Measurements from ENCODE around the gene NXPE3.

Gene NXPE3

DNA sequence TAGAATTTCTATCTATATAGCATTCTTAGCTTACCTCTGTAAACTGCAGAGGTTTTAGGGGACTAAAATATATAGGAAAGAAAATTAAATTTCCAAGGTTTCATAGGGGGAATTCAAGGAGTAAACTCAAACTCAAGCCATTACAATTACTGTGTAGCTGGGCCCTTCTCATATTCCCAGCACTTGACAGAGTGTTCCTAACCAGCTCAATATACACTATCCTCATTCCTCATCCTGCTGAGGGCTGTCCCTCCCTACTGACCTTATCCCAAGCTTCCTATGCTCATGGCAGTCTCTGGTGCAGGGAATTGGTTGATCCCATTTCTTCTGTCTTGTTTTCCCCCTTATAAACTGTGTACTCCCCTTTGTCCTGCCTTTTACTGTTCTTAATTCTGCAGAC lies 33.9 kb downstream of the NXPE3 start:
- no peak for TF ChIP-seq ZNF274 (IDR thresholded peaks at IDR 0.05; ENCODE audit: low read depth, low read length)

DNA sequence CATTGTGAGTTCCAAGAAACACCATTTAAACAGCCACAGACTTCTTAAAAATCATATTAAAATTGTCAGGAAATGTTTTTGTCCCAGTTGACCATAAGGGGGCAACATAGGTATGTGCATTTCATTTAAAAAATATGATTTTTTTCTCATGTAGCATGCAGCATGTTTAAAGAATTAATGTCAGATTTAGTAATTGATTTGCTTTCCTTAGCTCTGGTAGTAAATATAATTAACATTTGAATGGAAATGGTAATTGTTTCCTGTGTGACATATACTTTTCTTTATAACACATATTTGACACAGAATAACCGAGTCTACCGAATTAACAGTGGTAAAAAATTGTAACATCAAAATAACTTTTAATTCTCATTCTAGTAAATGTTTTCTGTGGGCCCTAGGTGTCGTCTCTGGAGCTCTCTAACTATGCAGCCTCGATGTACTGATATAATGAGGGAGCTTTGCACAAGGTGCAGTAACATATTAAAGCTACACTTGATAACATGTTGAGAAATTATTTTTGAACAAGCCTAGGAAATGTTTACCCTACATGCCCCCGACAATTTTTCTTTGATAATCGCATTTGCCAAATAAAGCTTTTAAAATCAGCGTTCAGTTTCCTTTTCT lies 34.9 kb downstream of the NXPE3 start:
- H3K4me3 ChIP-seq (ENCODE audit: low read length) = no peak overlapping the region
- no peak for TF ChIP-seq ZNF274 (IDR thresholded peaks at IDR 0.05; ENCODE audit: low read depth, low read length)

More for the DNA sequence above, 33.9 kb downstream of the NXPE3 start:
- H3K4me3 ChIP-seq (ENCODE audit: low read length) = no peak overlapping the region

GRCh38 chr3:101814835-101815234 lies 35.8 kb downstream of the NXPE3 start:
- H3K4me3 ChIP-seq (ENCODE audit: low read length) = no peak overlapping the region
- no peak for TF ChIP-seq ZNF274 (IDR thresholded peaks at IDR 0.05; ENCODE audit: low read depth, low read length)

DNA sequence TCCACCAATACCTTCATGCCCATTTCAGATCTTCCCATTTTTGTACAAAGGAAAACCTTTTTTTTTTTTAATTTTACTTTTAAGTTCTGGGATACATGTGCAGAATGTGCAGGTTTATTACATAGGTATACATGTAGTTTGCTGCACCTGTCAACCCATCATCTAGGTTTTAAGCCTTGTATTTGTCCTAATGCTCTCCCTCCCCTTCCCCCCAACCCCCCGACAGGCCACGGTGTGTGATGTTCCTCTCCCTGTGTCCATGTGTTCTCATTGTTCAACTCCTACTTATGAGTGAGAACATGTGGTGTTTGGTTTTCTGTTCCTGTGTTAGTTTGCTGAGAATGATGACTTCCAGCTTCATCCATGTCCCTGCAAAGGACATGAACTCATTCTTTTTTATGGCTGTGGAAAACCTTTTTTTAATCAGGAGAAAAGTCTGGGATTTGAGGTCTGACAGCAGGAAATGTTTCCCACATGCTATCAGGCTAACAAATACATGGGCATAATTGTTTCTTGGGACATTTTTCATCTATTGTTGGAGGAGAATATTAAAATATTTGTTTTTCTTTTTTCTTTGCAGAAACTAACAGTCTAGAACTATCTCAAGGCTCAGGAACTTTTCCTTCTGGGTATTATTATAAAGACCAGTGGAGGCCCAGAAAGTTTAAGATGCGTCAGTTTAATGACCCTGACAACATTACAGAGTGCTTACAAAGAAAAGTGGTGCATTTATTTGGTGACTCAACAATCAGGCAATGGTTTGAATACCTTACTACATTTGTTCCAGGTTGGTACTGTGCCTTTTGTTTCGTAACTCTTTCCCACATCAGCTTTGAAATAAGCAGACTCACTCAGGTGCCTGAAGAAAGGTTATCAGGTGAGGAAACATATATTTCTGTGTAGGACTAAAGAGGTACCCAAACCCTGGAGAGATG lies 37.5 kb downstream of the NXPE3 start:
- no peak for TF ChIP-seq ZNF274 (IDR thresholded peaks at IDR 0.05; ENCODE audit: low read depth, low read length)
- H3K4me3 ChIP-seq (ENCODE audit: low read length) = no peak overlapping the region

DNA sequence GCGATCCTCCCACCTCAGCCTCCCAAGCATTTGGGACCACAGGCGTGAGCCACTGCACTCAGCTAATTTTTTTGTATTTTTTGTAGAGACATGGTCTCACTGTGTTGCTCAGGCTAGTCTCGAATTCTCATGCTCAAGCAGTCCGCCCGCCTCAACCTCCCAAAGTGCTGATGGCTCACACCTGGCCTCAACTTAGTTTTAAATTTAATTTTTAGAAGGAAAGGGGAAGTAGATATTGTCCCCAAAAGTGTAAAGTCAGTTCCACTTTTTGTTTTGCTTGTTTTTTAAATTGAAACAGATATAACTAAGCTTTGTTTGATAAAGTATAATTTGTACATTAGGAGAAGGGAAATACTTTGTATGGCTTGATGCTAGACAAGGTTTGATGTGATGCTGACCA lies 39.0 kb downstream of the NXPE3 start:
- H3K4me3 ChIP-seq (ENCODE audit: low read length) = no peak overlapping the region
- no peak for TF ChIP-seq ZNF274 (IDR thresholded peaks at IDR 0.05; ENCODE audit: low read depth, low read length)

DNA sequence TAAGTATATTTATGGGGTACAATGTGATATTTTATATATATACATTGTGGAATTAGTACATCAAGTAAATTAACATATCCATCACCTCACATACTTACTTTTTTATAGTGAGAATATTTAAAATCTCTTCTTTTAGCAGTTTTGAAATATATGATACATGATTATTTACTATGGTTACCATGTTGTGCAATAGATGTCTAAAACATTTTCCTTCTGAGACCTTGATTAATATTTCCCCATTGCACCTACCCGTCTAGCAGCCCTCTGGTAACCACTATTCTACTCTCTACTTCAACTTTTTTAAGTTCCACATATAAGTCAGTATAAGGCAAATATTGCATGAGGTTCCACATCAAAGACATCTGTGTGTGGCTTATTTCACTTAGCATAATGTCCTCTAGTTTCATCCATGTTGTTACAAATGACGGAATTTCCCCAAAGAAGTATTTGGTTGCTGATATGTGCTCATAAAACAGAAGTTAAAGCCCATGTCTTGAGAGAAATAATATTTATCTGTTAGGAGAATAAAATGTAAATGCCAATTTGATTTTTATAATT lies 40.7 kb downstream of the NXPE3 start:
- no peak for TF ChIP-seq ZNF274 (IDR thresholded peaks at IDR 0.05; ENCODE audit: low read depth, low read length)
- no peak overlapping the region for H3K4me3 ChIP-seq (ENCODE audit: low read length)

- H3K4me3 ChIP-seq (ENCODE audit: low read length) = no peak overlapping the region
- no peak for TF ChIP-seq ZNF274 (IDR thresholded peaks at IDR 0.05; ENCODE audit: low read depth, low read length)
Measured at GRCh38 chr3:101821503-101821902, 42.5 kb downstream of the NXPE3 start.

- no peak overlapping the region for H3K4me3 ChIP-seq (ENCODE audit: low read length)
- TF ChIP-seq ZNF274 (IDR thresholded peaks at IDR 0.05; ENCODE audit: low read depth, low read length) = no peak
Measured at GRCh38 chr3:101823525-101823924, 44.5 kb downstream of the NXPE3 start.

DNA sequence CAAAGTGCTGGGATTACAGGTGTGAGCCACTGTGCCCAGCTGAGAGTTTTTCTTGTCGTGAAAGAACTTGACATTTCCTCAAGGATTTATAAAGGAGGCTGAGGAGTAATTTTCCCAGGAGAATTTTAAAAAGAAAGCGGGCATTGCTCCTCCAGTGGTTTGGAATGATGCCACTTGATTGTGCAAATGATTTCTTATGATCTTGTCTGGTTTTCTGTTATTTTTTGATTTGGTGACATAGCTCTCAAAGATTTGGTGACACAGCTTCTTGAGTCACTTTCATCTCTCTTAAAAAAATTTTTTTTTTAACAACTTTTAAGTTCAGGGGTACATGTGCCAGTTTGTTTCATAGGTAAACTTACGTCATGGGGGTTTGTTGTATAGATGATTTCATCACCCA lies 45.7 kb downstream of the NXPE3 start:
- TF ChIP-seq ZNF274 (IDR thresholded peaks at IDR 0.05; ENCODE audit: low read depth, low read length) = no peak
- H3K4me3 ChIP-seq (ENCODE audit: low read length) = no peak overlapping the region

DNA sequence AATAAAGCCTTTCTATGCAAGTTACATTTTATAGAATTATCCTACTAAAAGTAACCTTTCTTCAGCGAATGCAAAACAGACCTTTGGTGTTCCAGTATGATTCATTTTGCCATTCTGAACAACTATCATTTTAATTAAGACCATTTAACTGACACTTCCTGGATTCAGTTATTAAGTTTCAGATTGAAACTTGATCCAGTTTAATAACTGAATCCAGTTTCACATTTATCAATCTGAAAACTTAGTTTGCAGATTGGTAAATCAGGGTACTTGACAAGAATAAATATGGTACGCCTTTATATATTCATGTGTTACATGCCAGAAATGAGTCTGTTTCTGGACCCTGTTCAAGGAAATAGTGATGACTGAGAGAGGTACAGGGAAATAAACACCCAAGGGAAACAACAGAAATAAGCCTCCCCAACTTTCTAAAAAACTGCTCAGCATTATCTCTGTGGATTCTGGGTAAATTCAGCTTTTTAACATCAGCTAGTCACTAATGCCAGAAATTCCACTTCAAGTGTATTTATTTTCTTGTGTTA lies 47.0 kb downstream of the NXPE3 start:
- H3K4me3 ChIP-seq (ENCODE audit: low read length) = no peak overlapping the region
- TF ChIP-seq ZNF274 (IDR thresholded peaks at IDR 0.05; ENCODE audit: low read depth, low read length) = no peak

GRCh38 chr3:101827211-101828174 lies 48.5 kb downstream of the NXPE3 start:
- no peak for TF ChIP-seq ZNF274 (IDR thresholded peaks at IDR 0.05; ENCODE audit: low read depth, low read length)
- peak overlapping the region; percentile 92 for H3K4me3 ChIP-seq (ENCODE audit: low read length)

- peak overlapping the region; percentile 92; the same call in 1 of the 2 replicates for H3K4me3 ChIP-seq (ENCODE audit: low read length)
- TF ChIP-seq ZNF274 (IDR thresholded peaks at IDR 0.05; ENCODE audit: low read depth, low read length) = no peak
Measured at GRCh38 chr3:101828276-101828675, 49.3 kb downstream of the NXPE3 start.

DNA sequence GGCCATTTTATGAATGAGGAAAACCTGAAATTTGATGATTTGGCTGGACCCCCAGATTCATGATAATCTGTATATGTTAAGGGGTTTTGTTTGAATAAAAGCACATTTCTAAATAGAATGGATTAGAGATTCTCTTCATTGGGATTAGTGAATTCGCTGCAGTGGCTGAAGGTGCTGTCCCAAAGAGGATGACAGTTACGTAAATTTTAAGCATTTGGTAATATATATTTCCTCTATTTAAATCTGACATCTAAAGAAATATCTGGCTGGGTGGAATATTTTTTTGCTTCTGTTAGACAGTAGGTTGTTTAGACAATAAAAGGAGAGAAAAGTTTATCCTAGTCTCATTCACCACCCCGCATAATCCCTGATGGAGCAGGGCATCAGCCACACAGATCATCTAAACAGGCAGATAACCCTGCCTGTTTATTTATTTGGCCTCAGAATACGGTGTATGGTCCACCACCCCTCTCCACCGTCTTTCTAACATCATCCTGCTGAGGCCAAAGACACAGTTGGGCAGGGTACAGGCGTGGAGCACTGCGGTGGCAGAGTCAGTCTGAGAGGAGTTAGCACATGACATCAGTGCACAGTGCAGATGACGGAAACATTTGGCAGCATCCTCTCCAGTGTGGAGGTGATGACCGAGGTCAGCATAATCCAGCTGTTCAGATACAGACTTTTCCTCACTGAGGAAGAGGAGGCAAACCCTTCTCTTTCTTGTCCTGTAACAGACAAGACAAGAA lies 49.9 kb downstream of the NXPE3 start:
- no peak for TF ChIP-seq ZNF274 (IDR thresholded peaks at IDR 0.05; ENCODE audit: low read depth, low read length)
- peak overlapping the region; percentile 92 for H3K4me3 ChIP-seq (ENCODE audit: low read length)

All from GM08714 (cell line).